WTC11 (cell line): Measurements from ENCODE around the gene KDM2B. TPM values are rescaled to one million over a fixed set of nuclear protein-coding genes. Genes with fewer than 3 reads are reported as not detected.

Experiments used
- ATAC-seq: fragments of 200-7000 bp; cut with Tn5 transposase; 2 replicates; pipeline ENCODE4 v1.10.0; 2021; ENCODE audit warnings: mild to moderate bottlenecking, moderate library complexity
- CTCF ChIA-PET: fragments of 300-600 bp; sonication (Branson Sonifier 250); formaldehyde crosslinking; loops from one replicate; lab custom pipeline; 2021; ENCODE audit warnings: antibody characterized with exemption; lab: Charles Lee
- POLR2A ChIA-PET: fragments of 350-600 bp; sonication (Branson Sonifier 250); formaldehyde crosslinking; loops from one replicate; lab custom pipeline; 2021; ENCODE audit warnings: antibody characterized with exemption; lab: Charles Lee
- DNase-seq: peaks from one replicate; pipeline ENCODE4 v3.0.0; 2021; ENCODE audit warnings: low spot score
- H3K27ac Mint-ChIP-seq: 2 replicates; pipeline ENCODE4 v1.8.0; 2021; ENCODE audit warnings: mixed read lengths
- H3K27me3 Mint-ChIP-seq: 2 replicates; pipeline ENCODE4 v1.8.0; 2021; ENCODE audit warnings: low read depth, mild to moderate bottlenecking, moderate library complexity, mixed read lengths
- H3K36me3 Mint-ChIP-seq: 2 replicates; pipeline ENCODE4 v1.8.0; 2021; ENCODE audit warnings: mixed read lengths
- H3K4me1 Mint-ChIP-seq: 2 replicates; pipeline ENCODE4 v1.8.0; 2022; ENCODE audit warnings: mixed read lengths
- H3K4me3 Mint-ChIP-seq: 2 replicates; pipeline ENCODE4 v1.8.0; 2021; ENCODE audit warnings: mild to moderate bottlenecking, moderate library complexity, mixed read lengths
- H3K9me3 Mint-ChIP-seq: 2 replicates; pipeline ENCODE4 v1.8.0; 2021; ENCODE audit warnings: mixed read lengths
- ETV6 ChIP-seq: sonication (generic); formaldehyde crosslinking; IDR thresholded peaks from 2 replicates; pipeline ENCODE4 v1.8.1; 2022; ENCODE audit warnings: mild to moderate bottlenecking, missing genetic modification reagents
- GRHL2 ChIP-seq: fragments of 250-450 bp; sonication (Bioruptor Pico); IDR thresholded peaks from 2 replicates; pipeline ENCODE4 v1.8.0; 2022; ENCODE audit warnings: mild to moderate bottlenecking, moderate library complexity; ENCODE audit not compliant: insufficient replicate concordance, severe bottlenecking
- JUN ChIP-seq: sonication (generic); formaldehyde crosslinking; IDR thresholded peaks from 2 replicates; pipeline ENCODE4 v1.8.0; 2023; ENCODE audit warnings: mild to moderate bottlenecking, missing genetic modification reagents
- MLX ChIP-seq: sonication (generic); formaldehyde crosslinking; IDR thresholded peaks from 2 replicates; pipeline ENCODE4 v1.8.1; 2023; ENCODE audit warnings: mild to moderate bottlenecking, missing genetic modification reagents, moderate library complexity
- MXD4 ChIP-seq: fragments of 250-450 bp; sonication (Bioruptor Pico); IDR thresholded peaks from 2 replicates; pipeline ENCODE4 v1.8.0; 2021; ENCODE audit warnings: mild to moderate bottlenecking, moderate library complexity, borderline replicate concordance
- SP1 ChIP-seq: sonication (generic); formaldehyde crosslinking; conservative IDR thresholded peaks from 2 replicates; pipeline ENCODE4 v1.8.1; 2022; ENCODE audit warnings: missing genetic modification reagents
- STAT6 ChIP-seq: sonication (generic); formaldehyde crosslinking; conservative IDR thresholded peaks from 2 replicates; pipeline ENCODE4 v1.8.1; 2023; ENCODE audit warnings: mild to moderate bottlenecking, low read depth, missing genetic modification reagents, moderate library complexity
- ZNF219 ChIP-seq: sonication (generic); formaldehyde crosslinking; IDR thresholded peaks from 2 replicates; pipeline ENCODE4 v1.8.0; 2023; ENCODE audit warnings: missing genetic modification reagents, mild to moderate bottlenecking, borderline replicate concordance
- ZNF232 ChIP-seq: sonication (generic); formaldehyde crosslinking; IDR thresholded peaks from 2 replicates; pipeline ENCODE4 v1.8.0; 2022; ENCODE audit warnings: mild to moderate bottlenecking, missing genetic modification reagents
- ZNF423 ChIP-seq: fragments of 250-450 bp; sonication (Bioruptor Pico); IDR thresholded peaks from 2 replicates; pipeline ENCODE4 v2.1.2; 2022; ENCODE audit warnings: mild to moderate bottlenecking, moderate library complexity
- ZNF425 ChIP-seq: fragments of 250-450 bp; sonication (Bioruptor Pico); conservative IDR thresholded peaks from 2 replicates; pipeline ENCODE4 v1.9.0; 2021; ENCODE audit warnings: mild to moderate bottlenecking
- total RNA-seq: library from RNA; stranded (reverse); gene quantifications from 3 replicates; pipeline ENCODE4 v1.2.3, GENCODE V29; 2021
- TF ChIP-seq, protein P1 (sequence below): sonication (generic); formaldehyde crosslinking; IDR thresholded peaks from 2 replicates; pipeline ENCODE4 v1.8.1; 2022; ENCODE audit warnings: low read depth, mild to moderate bottlenecking, moderate library complexity, missing genetic modification reagents, borderline replicate concordance
- TF ChIP-seq, protein P2 (sequence below): sonication (generic); formaldehyde crosslinking; IDR thresholded peaks from 2 replicates; pipeline ENCODE4 v1.8.1; 2023; ENCODE audit warnings: mild to moderate bottlenecking, missing genetic modification reagents
- TF ChIP-seq, protein P3 (sequence below): sonication (generic); formaldehyde crosslinking; IDR thresholded peaks from 2 replicates; pipeline ENCODE4 v1.8.0; 2022; ENCODE audit warnings: mild to moderate bottlenecking, missing genetic modification reagents

KDM2B gene
- total RNA-seq, 1 experiment from 2014 or later = 147 TPM

- TF ChIP-seq STAT6 (CRISPR knock-in tag) = no peak
- TF ChIP-seq ZNF425 (CRISPR knock-in tag) = no peak
- TF ChIP-seq SP1 (CRISPR knock-in tag) = no peak
- TF ChIP-seq, protein P1, sequence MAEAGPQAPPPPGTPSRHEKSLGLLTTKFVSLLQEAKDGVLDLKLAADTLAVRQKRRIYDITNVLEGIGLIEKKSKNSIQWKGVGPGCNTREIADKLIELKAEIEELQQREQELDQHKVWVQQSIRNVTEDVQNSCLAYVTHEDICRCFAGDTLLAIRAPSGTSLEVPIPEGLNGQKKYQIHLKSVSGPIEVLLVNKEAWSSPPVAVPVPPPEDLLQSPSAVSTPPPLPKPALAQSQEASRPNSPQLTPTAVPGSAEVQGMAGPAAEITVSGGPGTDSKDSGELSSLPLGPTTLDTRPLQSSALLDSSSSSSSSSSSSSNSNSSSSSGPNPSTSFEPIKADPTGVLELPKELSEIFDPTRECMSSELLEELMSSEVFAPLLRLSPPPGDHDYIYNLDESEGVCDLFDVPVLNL = no peak
- no peak for TF ChIP-seq ZNF232 (CRISPR knock-in tag)
- TF ChIP-seq GRHL2 (CRISPR knock-in tag) = no peak
- no peak for TF ChIP-seq MXD4 (CRISPR knock-in tag)
- no peak for TF ChIP-seq ETV6 (CRISPR knock-in tag)
- TF ChIP-seq MLX (CRISPR knock-in tag) = no peak
These were observed 60.2 kb downstream of the KDM2B start (continued) for GRCh38 chr12:121520586-121521086.

DNA sequence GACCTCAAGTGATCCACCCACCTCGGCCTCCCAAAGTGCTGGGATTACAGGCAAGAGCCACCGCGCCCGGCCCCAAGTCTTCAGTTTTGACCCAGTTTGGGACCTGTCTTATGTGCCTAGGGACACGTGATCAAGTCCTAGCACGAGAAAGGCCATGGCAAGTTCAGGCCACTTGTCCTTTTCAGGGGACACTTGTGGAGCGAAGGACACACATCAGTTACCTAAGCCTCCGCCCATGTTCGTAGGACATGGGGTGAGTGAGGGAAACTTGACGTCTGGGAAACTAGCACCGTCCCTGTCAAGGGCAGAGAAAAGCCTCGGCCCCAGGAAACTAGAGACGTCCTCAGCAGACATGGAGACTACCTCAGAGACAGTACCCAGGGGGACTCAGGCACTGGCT lies 60.7 kb downstream of the KDM2B start:
- peaks cover 7% of the 10 kb centered on the region for H3K9me3 Mint-ChIP-seq
- ATAC-seq (no peak), DNase-seq (no peak)
- no peaks in the 10 kb centered on the region for H3K27me3 Mint-ChIP-seq
- CTCF ChIA-PET = no interaction called here
- TF ChIP-seq, protein P2, sequence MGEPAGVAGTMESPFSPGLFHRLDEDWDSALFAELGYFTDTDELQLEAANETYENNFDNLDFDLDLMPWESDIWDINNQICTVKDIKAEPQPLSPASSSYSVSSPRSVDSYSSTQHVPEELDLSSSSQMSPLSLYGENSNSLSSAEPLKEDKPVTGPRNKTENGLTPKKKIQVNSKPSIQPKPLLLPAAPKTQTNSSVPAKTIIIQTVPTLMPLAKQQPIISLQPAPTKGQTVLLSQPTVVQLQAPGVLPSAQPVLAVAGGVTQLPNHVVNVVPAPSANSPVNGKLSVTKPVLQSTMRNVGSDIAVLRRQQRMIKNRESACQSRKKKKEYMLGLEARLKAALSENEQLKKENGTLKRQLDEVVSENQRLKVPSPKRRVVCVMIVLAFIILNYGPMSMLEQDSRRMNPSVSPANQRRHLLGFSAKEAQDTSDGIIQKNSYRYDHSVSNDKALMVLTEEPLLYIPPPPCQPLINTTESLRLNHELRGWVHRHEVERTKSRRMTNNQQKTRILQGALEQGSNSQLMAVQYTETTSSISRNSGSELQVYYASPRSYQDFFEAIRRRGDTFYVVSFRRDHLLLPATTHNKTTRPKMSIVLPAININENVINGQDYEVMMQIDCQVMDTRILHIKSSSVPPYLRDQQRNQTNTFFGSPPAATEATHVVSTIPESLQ (CRISPR knock-in tag) = no peak
- TF ChIP-seq ZNF219 (CRISPR knock-in tag) (no peak), ZNF423 (CRISPR knock-in tag) (no peak), JUN (CRISPR knock-in tag) (no peak)
- TF ChIP-seq, protein P1 = no peak
- TF ChIP-seq, protein P3, sequence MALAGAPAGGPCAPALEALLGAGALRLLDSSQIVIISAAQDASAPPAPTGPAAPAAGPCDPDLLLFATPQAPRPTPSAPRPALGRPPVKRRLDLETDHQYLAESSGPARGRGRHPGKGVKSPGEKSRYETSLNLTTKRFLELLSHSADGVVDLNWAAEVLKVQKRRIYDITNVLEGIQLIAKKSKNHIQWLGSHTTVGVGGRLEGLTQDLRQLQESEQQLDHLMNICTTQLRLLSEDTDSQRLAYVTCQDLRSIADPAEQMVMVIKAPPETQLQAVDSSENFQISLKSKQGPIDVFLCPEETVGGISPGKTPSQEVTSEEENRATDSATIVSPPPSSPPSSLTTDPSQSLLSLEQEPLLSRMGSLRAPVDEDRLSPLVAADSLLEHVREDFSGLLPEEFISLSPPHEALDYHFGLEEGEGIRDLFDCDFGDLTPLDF (CRISPR knock-in tag) = no peak
- H3K4me3 Mint-ChIP-seq = no peak overlapping the region
- no peak overlapping the region for H3K27ac Mint-ChIP-seq
- peaks cover 46% of the 10 kb centered on the region for H3K36me3 Mint-ChIP-seq
- peaks cover 25% of the 10 kb centered on the region for H3K4me1 Mint-ChIP-seq
- POLR2A ChIA-PET = no interaction called here
